Measurements from ENCODE around the gene SCFD2. TPM values are rescaled to one million over a fixed set of nuclear protein-coding genes. Genes with fewer than 3 reads are reported as not detected.

SCFD2 gene
- total and polyA plus RNA-seq, 2 of the 8 experiments (the other 6 are each of a cell fraction or from before 2014, with no cell fraction given), result 6.2 to 10.2 TPM

GRCh38 chr4:53162969-53163368, 202.9 kb downstream of the SCFD2 start:
- H3K79me1 ChIP-seq (ENCODE audit: low read depth, low read length), result no peaks in the 10 kb centered on the region
- no peak overlapping the region for H2BK120ac ChIP-seq (replicated peaks; ENCODE audit: low read depth, low read length)
- WGBS, 2 experiments (ENCODE audit: extremely low coverage in 1 of 2, insufficient coverage in 1 of 2, insufficient read length in 1 of 2, insufficient replicate concordance in 2 of 2, low coverage in 1 of 2, low lambda C conversion rate in 2 of 2, missing lambda C conversion rate in 1 of 2), result 96% methylated on average over 2 of the region's 2 CpGs; no CpG with 5 or more reads in 1 of the 2 experiments
- no peak for FAIRE-seq
- H3K27ac ChIP-seq (ENCODE audit: low read depth, low read length), result no peak overlapping the region
- no peak overlapping the region for H3K23ac ChIP-seq (ENCODE audit: insufficient read length)
- TF ChIP-seq ATF3 (IDR thresholded peaks at IDR 0.05; ENCODE audit: insufficient read depth, low read depth, low read length), result no peak
- ChIA-PET POLR2A (ENCODE audit: partially characterized antibody) (no interaction called here), CTCF (ENCODE audit: partially characterized antibody) (no interaction called here)
- H3K27me3 ChIP-seq (replicated peaks in 1 of 4; ENCODE audit: control insufficient read depth in 3 of 4, extremely low read depth in 1 of 4, insufficient read depth in 3 of 4, low read length in 3 of 4), result no peaks in the 10 kb centered on the region
- H3K14ac ChIP-seq (ENCODE audit: insufficient read length), result no peak overlapping the region
- no peak overlapping the region for H3K18ac ChIP-seq (ENCODE audit: extremely low read depth, low read length)
- no peak overlapping the region for H4K8ac ChIP-seq (ENCODE audit: extremely low read depth, insufficient read depth, low read length)
- no peaks in the 10 kb centered on the region for H3K79me2 ChIP-seq (ENCODE audit: control insufficient read depth in 1 of 2, insufficient read depth in 2 of 2, low read length in 2 of 2)
- no peaks in the 10 kb centered on the region for H3K9me3 ChIP-seq (ENCODE audit: insufficient read depth in 2 of 2, low read depth in 1 of 2, low read length in 1 of 2)
- no peaks in the 10 kb centered on the region for H3K4me1 ChIP-seq (replicated peaks in 1 of 4; ENCODE audit: control insufficient read depth in 3 of 4, insufficient read depth in 4 of 4, low read length in 3 of 4)
- H3K23me2 ChIP-seq (ENCODE audit: low read depth, low read length), result no peaks in the 10 kb centered on the region; the same call in 1 of the 2 replicates
- H3K4ac ChIP-seq (replicated peaks; ENCODE audit: insufficient read length, low read depth, low read length), result no peak overlapping the region
- no peak overlapping the region for H2AK5ac ChIP-seq (ENCODE audit: low read depth, low read length)
- no peaks in the 10 kb centered on the region for H3K36me3 ChIP-seq (ENCODE audit: control insufficient read depth in 2 of 4, insufficient read depth in 4 of 4, low read length in 3 of 4)
- no peak overlapping the region for H2AFZ ChIP-seq (ENCODE audit: low read length)
- H3K4me3 ChIP-seq (ENCODE audit: extremely low read depth in 1 of 4, insufficient read depth in 2 of 4, low read depth in 3 of 4, low read length in 4 of 4), result no peak overlapping the region
- H2BK12ac ChIP-seq (ENCODE audit: low read depth, low read length), result no peak overlapping the region
- H4K91ac ChIP-seq (replicated peaks; ENCODE audit: insufficient read length, low read length), result no peak overlapping the region
- no peak overlapping the region for H4K5ac ChIP-seq (ENCODE audit: insufficient read length, low read depth, low read length)
- no peak for DNase-seq (ENCODE audit: low read depth in 1 of 2, low spot score in 2 of 2)
- H4K20me1 ChIP-seq (replicated peaks in 1 of 2; ENCODE audit: control insufficient read depth in 1 of 2, insufficient read depth in 2 of 2, low read length in 2 of 2), result no peaks in the 10 kb centered on the region
- no peak overlapping the region for H2BK15ac ChIP-seq (ENCODE audit: low read length)
- no peak overlapping the region for H3K56ac ChIP-seq (replicated peaks; ENCODE audit: insufficient read length, low read depth, low read length)
- no peak overlapping the region for H3K9ac ChIP-seq (replicated peaks in 1 of 4; ENCODE audit: extremely low read depth in 1 of 4, low read depth in 3 of 4, low read length in 3 of 4)
- no peak overlapping the region for H3K4me2 ChIP-seq (ENCODE audit: insufficient read depth in 1 of 2, low read depth in 2 of 2, low read length in 2 of 2)
- H2BK20ac ChIP-seq (ENCODE audit: low read length), result no peak overlapping the region
- H2BK5ac ChIP-seq (ENCODE audit: low read depth, low read length), result no peak overlapping the region

Data from H1 (cell line).